D721Med (cell line): ENCODE measurements around the gene DHX16.

Experiments
- DNase-seq: peaks from one replicate; pipeline ENCODE4 v3.0.0; 2011; ENCODE audit warnings: low spot score; ENCODE audit not compliant: insufficient read length
- FAIRE-seq: peaks from 2 replicates; lab custom pipeline; 2011; peaks lifted over from hg19 to GRCh38; lab: Jason Lieb, UNC
- TF ChIP-seq, protein P1 (sequence below): IDR thresholded peaks from 2 replicates; pipeline ENCODE4 v1.5.1; 2012; ENCODE audit warnings: mild to moderate bottlenecking, control low read depth; ENCODE audit not compliant: insufficient read depth; ENCODE audit errors: missing control alignments

Gene DHX16

DNA sequence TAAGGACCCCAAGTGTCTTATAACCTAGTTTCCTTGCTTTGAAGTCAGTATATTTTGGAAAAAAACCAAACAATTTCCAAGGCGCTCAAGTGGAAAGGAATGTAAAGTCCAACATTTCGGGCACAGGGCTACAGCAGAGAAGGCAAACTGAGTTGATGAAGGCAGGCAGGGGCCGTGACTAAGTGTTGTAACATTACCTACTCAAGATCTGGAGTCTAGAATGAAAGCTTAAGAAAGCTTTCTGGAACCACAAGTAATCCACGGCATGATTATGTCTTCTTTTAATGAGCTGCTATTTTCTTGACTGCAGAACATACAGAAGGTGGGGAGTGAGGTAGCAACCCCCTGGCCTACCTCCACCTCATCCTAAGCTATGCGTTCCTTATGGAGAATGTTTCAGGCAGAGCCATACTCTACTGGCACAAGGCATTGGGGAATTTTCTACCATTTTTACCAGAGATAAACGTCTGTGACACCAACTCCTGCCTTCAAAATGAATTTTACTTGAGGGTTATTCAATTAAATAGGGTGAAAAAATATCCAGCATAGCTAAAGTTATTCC, 60.0 kb downstream of the DHX16 start:
- no peak for FAIRE-seq

DNA sequence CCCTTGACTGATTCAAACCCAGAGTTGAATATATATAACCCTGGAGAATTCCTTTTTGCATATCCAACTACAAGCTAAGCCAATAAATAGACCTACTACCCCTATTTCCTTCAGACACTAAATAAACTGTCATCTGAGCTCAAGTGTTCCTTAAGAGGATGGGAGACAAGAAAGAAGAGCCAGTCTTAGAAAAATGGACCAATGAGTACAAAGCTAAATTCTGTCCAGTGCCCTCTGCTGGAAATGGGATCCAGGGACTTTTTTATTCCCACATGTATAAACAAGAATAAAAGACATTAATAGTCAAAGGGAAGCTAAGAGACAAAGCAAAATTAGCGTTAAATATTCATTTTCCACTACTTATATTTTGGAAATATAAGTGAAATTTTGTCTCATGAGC, 60.6 kb downstream of the DHX16 start:
- TF ChIP-seq, protein P1, sequence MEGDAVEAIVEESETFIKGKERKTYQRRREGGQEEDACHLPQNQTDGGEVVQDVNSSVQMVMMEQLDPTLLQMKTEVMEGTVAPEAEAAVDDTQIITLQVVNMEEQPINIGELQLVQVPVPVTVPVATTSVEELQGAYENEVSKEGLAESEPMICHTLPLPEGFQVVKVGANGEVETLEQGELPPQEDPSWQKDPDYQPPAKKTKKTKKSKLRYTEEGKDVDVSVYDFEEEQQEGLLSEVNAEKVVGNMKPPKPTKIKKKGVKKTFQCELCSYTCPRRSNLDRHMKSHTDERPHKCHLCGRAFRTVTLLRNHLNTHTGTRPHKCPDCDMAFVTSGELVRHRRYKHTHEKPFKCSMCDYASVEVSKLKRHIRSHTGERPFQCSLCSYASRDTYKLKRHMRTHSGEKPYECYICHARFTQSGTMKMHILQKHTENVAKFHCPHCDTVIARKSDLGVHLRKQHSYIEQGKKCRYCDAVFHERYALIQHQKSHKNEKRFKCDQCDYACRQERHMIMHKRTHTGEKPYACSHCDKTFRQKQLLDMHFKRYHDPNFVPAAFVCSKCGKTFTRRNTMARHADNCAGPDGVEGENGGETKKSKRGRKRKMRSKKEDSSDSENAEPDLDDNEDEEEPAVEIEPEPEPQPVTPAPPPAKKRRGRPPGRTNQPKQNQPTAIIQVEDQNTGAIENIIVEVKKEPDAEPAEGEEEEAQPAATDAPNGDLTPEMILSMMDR = peak; percentile 19
- no peak for DNase-seq
- FAIRE-seq = no peak

More for the DNA sequence above, 60.0 kb downstream of the DHX16 start:
- no peak for DNase-seq
- TF ChIP-seq, protein P1 = no peak

DNA sequence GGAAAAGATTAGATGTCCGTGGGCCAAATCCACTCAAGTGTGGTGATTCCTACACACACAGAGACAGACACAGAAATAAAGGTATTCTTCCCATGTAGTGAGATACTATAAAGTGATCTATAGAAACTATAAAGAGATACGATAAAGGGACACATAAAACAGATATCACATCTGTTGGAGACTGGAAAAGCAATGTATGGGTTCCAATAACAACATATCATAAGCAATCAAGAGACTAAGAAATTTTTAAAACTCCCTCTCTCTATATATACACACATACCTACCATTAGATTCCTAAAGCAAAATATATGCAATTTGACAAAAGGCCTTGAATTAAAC, 61.0 kb downstream of the DHX16 start:
- no peak for FAIRE-seq
- TF ChIP-seq, protein P1 = no peak

DNA sequence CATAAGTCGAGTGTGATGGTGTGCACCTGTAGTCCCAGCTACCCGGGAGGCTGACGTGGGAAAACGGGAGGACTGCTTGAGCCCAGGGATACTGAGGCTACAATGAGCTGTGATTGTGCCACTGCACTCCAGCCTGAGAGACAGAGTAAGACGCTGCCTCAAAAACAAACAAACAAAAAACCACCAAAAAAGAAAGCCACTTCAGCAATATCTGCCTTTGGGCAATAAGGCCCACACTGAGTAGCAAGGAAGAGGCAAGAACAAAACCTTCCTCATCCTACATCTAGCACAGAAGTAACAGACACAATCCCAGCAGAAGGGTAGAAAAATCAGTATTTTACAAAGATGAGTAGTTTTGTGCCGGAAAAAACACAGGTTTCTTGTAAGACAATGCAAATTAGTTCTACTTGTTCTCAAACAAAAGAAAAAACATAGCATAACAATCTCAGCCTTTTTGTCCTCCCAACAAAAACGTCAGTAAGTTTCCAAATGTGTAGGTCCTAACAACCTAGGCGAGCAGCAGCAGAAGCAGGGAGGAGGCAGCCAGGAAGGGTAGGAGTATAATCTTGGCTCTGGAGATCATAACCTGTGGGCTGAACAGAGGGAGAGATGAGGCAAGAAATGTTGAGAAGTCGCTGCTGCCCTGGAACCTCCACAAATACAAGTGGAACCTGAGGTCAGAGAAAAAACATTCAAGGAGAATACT, 61.5 kb downstream of the DHX16 start:
- DNase-seq (no peak), FAIRE-seq (no peak)
- TF ChIP-seq, protein P1 = no peak

More for the DNA sequence above, 61.0 kb downstream of the DHX16 start:
- no peak for DNase-seq

DNA sequence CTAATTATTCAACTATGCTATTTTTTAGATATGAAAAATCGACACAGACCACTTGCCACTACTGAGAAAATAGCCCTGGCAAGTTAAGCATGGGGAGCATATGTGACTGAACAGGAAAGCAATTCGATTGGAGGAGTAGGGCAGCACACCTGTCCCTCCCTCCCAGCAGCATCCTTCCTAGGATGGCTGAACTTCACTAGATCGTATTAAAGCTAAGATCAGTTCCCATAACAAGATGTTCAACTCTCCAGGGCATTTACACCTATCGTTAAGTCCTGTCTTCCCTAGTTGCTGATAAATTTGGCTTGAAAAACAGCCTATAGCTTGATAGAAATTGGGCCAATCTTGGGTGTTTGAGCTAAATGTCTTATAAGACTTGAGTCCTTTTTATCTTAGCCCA, 62.7 kb downstream of the DHX16 start:
- FAIRE-seq (no peak), DNase-seq (no peak)

DNA sequence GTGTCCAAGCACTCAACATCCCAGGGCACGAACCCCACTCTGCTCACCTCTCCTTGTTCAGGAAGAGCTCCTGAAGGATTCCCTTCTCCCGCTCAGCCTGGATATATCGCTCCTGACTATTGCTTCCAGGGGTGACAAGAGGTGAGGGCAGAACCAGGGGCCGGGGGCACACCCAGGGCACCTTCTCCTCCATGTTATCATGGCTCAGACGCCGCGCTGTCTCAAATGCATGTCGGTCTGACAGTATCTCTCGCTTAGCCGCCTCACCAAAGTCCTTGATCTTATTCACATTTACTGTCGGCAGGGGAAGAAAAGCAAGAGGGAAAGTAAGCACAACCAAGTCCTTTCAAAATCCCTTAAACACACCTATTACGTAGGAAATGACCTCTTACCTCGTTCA, 68.8 kb downstream of the DHX16 start:
- DNase-seq (no peak), FAIRE-seq (no peak)
- TF ChIP-seq, protein P1 = no peak

More for the DNA sequence above, 62.7 kb downstream of the DHX16 start:
- TF ChIP-seq, protein P1 = no peak
